GM19372 (cell line): ENCODE data around the gene CD55.
"Not testable (repeated sequence)": the region's sequence is repeated elsewhere in the genome, so short reads cannot be mapped to it uniquely, and the experiment has no call there.

Source experiments
- ATAC-seq: cut with Tn5 transposase; IDR thresholded peaks from one replicate; pipeline ENCODE4 v1.9.1; 2021; ENCODE audit warnings: mild to moderate bottlenecking, low read depth, moderate library complexity; ENCODE audit not compliant: unreplicated experiment

The CD55 gene

GRCh38 chr1:207304710-207305488, 16.6 kb upstream of the CD55 start:
- ATAC-seq: no peak

GRCh38 chr1:207305489-207305873, 16.0 kb upstream of the CD55 start:
- ATAC-seq: no peak

- ATAC-seq: no peak
These were observed 15.5 kb upstream of the CD55 start for GRCh38 chr1:207306023-207306422.

- ATAC-seq: no peak
These were observed 14.9 kb upstream of the CD55 start for GRCh38 chr1:207306603-207307002.

GRCh38 chr1:207308451-207309190, 12.9 kb upstream of the CD55 start:
- no peak for ATAC-seq

GRCh38 chr1:207309745-207310273, 11.7 kb upstream of the CD55 start:
- ATAC-seq: no peak

GRCh38 chr1:207311888-207312603, 9.4 kb upstream of the CD55 start:
- no peak for ATAC-seq

- ATAC-seq: no peak
These were observed 8.9 kb upstream of the CD55 start for GRCh38 chr1:207312604-207312920.

- ATAC-seq: no peak
These were observed 8.3 kb upstream of the CD55 start for GRCh38 chr1:207313131-207313530.

GRCh38 chr1:207314816-207315215, 6.7 kb upstream of the CD55 start:
- ATAC-seq: no peak

- ATAC-seq: no peak
These were observed 6.0 kb upstream of the CD55 start for GRCh38 chr1:207315435-207315834.

GRCh38 chr1:207316141-207316540, 5.3 kb upstream of the CD55 start:
- ATAC-seq: no peak

GRCh38 chr1:207316622-207317391, 4.7 kb upstream of the CD55 start:
- no peak for ATAC-seq

- no peak for ATAC-seq
These were observed 3.9 kb upstream of the CD55 start for GRCh38 chr1:207317561-207317960.

- ATAC-seq: no peak
These were observed 3.3 kb upstream of the CD55 start for GRCh38 chr1:207318072-207318619.

- ATAC-seq: no peak
These were observed 2.3 kb upstream of the CD55 start for GRCh38 chr1:207319199-207319598.

GRCh38 chr1:207320105-207320504, 1.4 kb upstream of the CD55 start:
- ATAC-seq: not testable (repeated sequence)

- no peak for ATAC-seq
These were observed 540 bp downstream of the CD55 start for GRCh38 chr1:207321790-207322645.
